HepG2 (cell line): Measurements from ENCODE around the gene PLCB1. TPM values are rescaled to one million over a fixed set of nuclear protein-coding genes. Genes with fewer than 3 reads are reported as not detected.

Experiments
- ATAC-seq: fragments of 200-7000 bp; cut with Tn5 transposase; 3 replicates; pipeline ENCODE4 v1.9.1; 2020; ENCODE audit warnings: mild to moderate bottlenecking, moderate library complexity
- BruUV-seq: library from RNA; stranded (reverse); fragments of 400-500 nt; replicated peaks from 2 replicates; lab custom pipeline; 2021; lab: Mats Ljungman, UMichigan
- CTCF ChIA-PET: fragments of 300-600 bp; formaldehyde crosslinking; extraction: SDS; loops from one replicate; lab custom pipeline; 2021; ENCODE audit warnings: low total read pairs, inconsistent platforms, low intra/inter-chr PET ratio; lab: Yijun Ruan, JAX
- POLR2A ChIA-PET: fragments of 350-600 bp; sonication (Branson Sonifier 250); formaldehyde crosslinking; loops from one replicate; lab custom pipeline; 2020; ENCODE audit warnings: antibody characterized with exemption, inconsistent platforms; lab: Yijun Ruan, JAX
- DNase-seq: peaks from one replicate; pipeline ENCODE4 v3.0.0-alpha.2; 2015; ENCODE audit warnings: low spot score
- FAIRE-seq: peaks from 3 replicates; lab custom pipeline; 2011; peaks lifted over from hg19 to GRCh38; lab: Jason Lieb, UNC
- H2AFZ ChIP-seq: one replicate; pipeline ENCODE4 v1.6.1; 2011; ENCODE audit warnings: low read length, inconsistent platforms
- H3K27ac ChIP-seq: fragments of 300-600 bp; 3 replicates; pipeline ENCODE4 v1.8.0; 2011; ENCODE audit warnings: mixed run types, mild to moderate bottlenecking, mixed read lengths, low read length, inconsistent platforms; ENCODE audit not compliant: insufficient read depth; ENCODE audit errors: extremely low read length
- H3K27me3 ChIP-seq, 2 experiments: fragments of 200-600 bp in 1 of 2; 2 replicates in 1 of 2; 3 replicates in 1 of 2; pipeline versions ENCODE4 v1.6.0 to v1.8.0; 2011; ENCODE audit warnings: low read length in 2 of 2, mild to moderate bottlenecking in 2 of 2, moderate library complexity in 2 of 2, inconsistent platforms in 1 of 2; ENCODE audit not compliant: insufficient read depth in 2 of 2, control insufficient read depth in 1 of 2
- H3K36me3 ChIP-seq, 2 experiments: fragments of 200-600 bp in 1 of 2; replicated peaks in 1 of 2; 2 replicates in 1 of 2; 3 replicates in 1 of 2; pipeline versions ENCODE4 v1.5.1 to v1.8.0; 2011; ENCODE audit warnings: low read length in 2 of 2, inconsistent platforms in 1 of 2; ENCODE audit not compliant: insufficient read depth in 2 of 2, control insufficient read depth in 1 of 2
- H3K4me1 ChIP-seq: 2 replicates; pipeline ENCODE4 v1.5.1; 2012; ENCODE audit warnings: low read length, inconsistent platforms; ENCODE audit not compliant: insufficient read depth
- H3K4me2 ChIP-seq: 2 replicates; pipeline ENCODE4 v1.6.0; 2011; ENCODE audit warnings: low read depth, low read length, inconsistent platforms
- H3K4me3 ChIP-seq, 3 experiments: fragments of 200-600 bp in 1 of 3; sonication (generic), shearing (Covaris generic) in 1 of 3; replicated peaks in 1 of 3; 2 replicates each; pipeline ENCODE4 v1.5.1; 2011 to 2016; ENCODE audit warnings: low read length in 3 of 3, inconsistent platforms in 2 of 3, low read depth in 2 of 3, mild to moderate bottlenecking in 2 of 3, control low read depth in 1 of 3, mixed read lengths in 1 of 3; ENCODE audit not compliant: insufficient read depth in 1 of 3
- H3K79me2 ChIP-seq: one replicate; pipeline ENCODE4 v1.6.1; 2011; ENCODE audit warnings: low read length, inconsistent platforms; ENCODE audit not compliant: insufficient read depth
- H3K9ac ChIP-seq: 2 replicates; pipeline ENCODE4 v1.6.0; 2011; ENCODE audit warnings: mild to moderate bottlenecking, low read depth, low read length, inconsistent platforms; ENCODE audit not compliant: insufficient read depth
- H3K9me3 ChIP-seq: 2 replicates; pipeline ENCODE4 v1.5.1; 2012; ENCODE audit warnings: mild to moderate bottlenecking, low read length
- H4K20me1 ChIP-seq: 2 replicates; pipeline ENCODE4 v1.6.0; 2011; ENCODE audit warnings: inconsistent platforms, mild to moderate bottlenecking, low read length, moderate library complexity; ENCODE audit not compliant: insufficient read depth
- AGO2 ChIP-seq: fragments of 200-400 bp; formaldehyde crosslinking; optimal IDR thresholded peaks from 2 replicates; pipeline ENCODE3; 2017; ENCODE audit warnings: mild to moderate bottlenecking, low read depth, low read length, moderate library complexity
- HDAC2 ChIP-seq: sonication (generic); formaldehyde crosslinking; IDR thresholded peaks from 2 replicates; pipeline ENCODE4 v1.4.0; 2020; ENCODE audit warnings: missing genetic modification reagents
- HNRNPK ChIP-seq: fragments of 200-400 bp; formaldehyde crosslinking; IDR thresholded peaks from 2 replicates; pipeline ENCODE4 v1.6.1; 2018; ENCODE audit warnings: low read length, low read depth, moderate library complexity, mild to moderate bottlenecking; ENCODE audit not compliant: poor library complexity, severe bottlenecking
- NR2C2 ChIP-seq: sonication (generic); formaldehyde crosslinking; IDR thresholded peaks from 2 replicates; pipeline ENCODE4 v1.4.0; 2020; ENCODE audit warnings: missing genetic modification reagents, mild to moderate bottlenecking, moderate library complexity, borderline replicate concordance
- RBFOX2 ChIP-seq: fragments of 200-400 bp; formaldehyde crosslinking; IDR thresholded peaks from 2 replicates; pipeline ENCODE4 v1.6.1; 2017; ENCODE audit warnings: low read depth, mild to moderate bottlenecking, low read length
- SMC3 ChIP-seq: IDR thresholded peaks from 2 replicates; pipeline ENCODE4 v1.6.1; 2011; ENCODE audit warnings: low read length, improper control_type of control experiment
- SPEN ChIP-seq: sonication (generic); formaldehyde crosslinking; IDR thresholded peaks from 2 replicates; pipeline ENCODE4 v1.5.1; 2020; ENCODE audit warnings: low read depth, mild to moderate bottlenecking, missing genetic modification reagents
- STAG1 ChIP-seq: sonication (generic); formaldehyde crosslinking; IDR thresholded peaks from 2 replicates; pipeline ENCODE4 v1.4.0; 2020; ENCODE audit warnings: missing genetic modification reagents
- TCF7L2 ChIP-seq: IDR thresholded peaks from 2 replicates; pipeline ENCODE4 v1.6.1; 2011; ENCODE audit warnings: mild to moderate bottlenecking, low read depth, low read length, moderate library complexity
- TGIF2 ChIP-seq: IDR thresholded peaks from 2 replicates; pipeline ENCODE4 v1.6.1; 2016; ENCODE audit warnings: control low read depth, missing compliant biosample characterization
- ZBTB49 ChIP-seq: sonication (generic); formaldehyde crosslinking; IDR thresholded peaks from 2 replicates; pipeline ENCODE4 v1.4.0; 2020; ENCODE audit warnings: missing genetic modification reagents, borderline replicate concordance
- ZNF256 ChIP-seq: sonication (generic); formaldehyde crosslinking; conservative IDR thresholded peaks from 2 replicates; pipeline ENCODE4 v1.4.0; 2020; ENCODE audit warnings: missing genetic modification reagents
- ZNF329 ChIP-seq: sonication (generic); formaldehyde crosslinking; IDR thresholded peaks from 2 replicates; pipeline ENCODE4 v1.9.0; 2021; ENCODE audit warnings: low read depth, mild to moderate bottlenecking, missing genetic modification reagents
- ZNF33B ChIP-seq: sonication (generic); formaldehyde crosslinking; IDR thresholded peaks from 2 replicates; pipeline ENCODE4 v1.5.1; 2020; ENCODE audit warnings: mild to moderate bottlenecking, missing genetic modification reagents
- ZZZ3 ChIP-seq: sonication (generic); formaldehyde crosslinking; IDR thresholded peaks from 2 replicates; pipeline ENCODE4 v1.4.0; 2020; ENCODE audit warnings: missing genetic modification reagents, mild to moderate bottlenecking, borderline replicate concordance
- WGBS: methylation state at CpG from one replicate; pipeline ENCODE4 v1.1.6; 2017; ENCODE audit warnings: low lambda C conversion rate; 5-methylcytosine and 5-hydroxymethylcytosine counted together
- in situ Hi-C: cut with HindIII; loops from 2 replicates; pipeline ENCODE4 v1.10.0; 2017; ENCODE audit warnings: low pct_unique_long_range_greater_than_20kb; ENCODE audit not compliant: extremely low pct_ligation_motif_present
- intact Hi-C: fragments of 100-400 bp; cut with micrococcal nuclease; formaldehyde crosslinking; loops from one replicate; pipeline ENCODE4 v1.10.0; 2022; ENCODE audit not compliant: unreplicated experiment
- polyA plus RNA-seq, 8 experiments: library from polyadenylated mRNA; depleted of rRNA in 3 of 8; stranded (reverse) in 7 of 8; unstranded in 1 of 8; fragments of >200 nt; fragmentation: Illumina TruSeq in 4 of 8; extraction: Trizol in 4 of 8; gene quantifications; 2 replicates each; pipeline versions ENCODE4 v1.2.1 to v1.2.3, GENCODE V29; 2011 to 2016; ENCODE audit warnings: low read depth in 4 of 8, missing spikeins in 1 of 8, mixed read lengths in 1 of 8; ENCODE audit not compliant: insufficient read depth in 1 of 8
- total RNA-seq, 5 experiments: library from RNA; depleted of rRNA; stranded (reverse); fragments of >200 nt; fragmentation: Illumina TruSeq; extraction: Trizol; gene quantifications; 2 replicates each; pipeline ENCODE4 v1.2.3, GENCODE V29; 2016; ENCODE audit warnings: low read depth in 1 of 5
- TF ChIP-seq, protein P1 (sequence below): sonication (generic); formaldehyde crosslinking; IDR thresholded peaks from 2 replicates; pipeline ENCODE4 v1.5.0; 2020; ENCODE audit warnings: mild to moderate bottlenecking, missing genetic modification reagents, moderate library complexity

Gene PLCB1
- total and polyA plus RNA-seq, 2 of the 13 experiments (the other 11 are each of a cell fraction or from before 2014, with no cell fraction given): 42.4 to 55.9 TPM

DNA sequence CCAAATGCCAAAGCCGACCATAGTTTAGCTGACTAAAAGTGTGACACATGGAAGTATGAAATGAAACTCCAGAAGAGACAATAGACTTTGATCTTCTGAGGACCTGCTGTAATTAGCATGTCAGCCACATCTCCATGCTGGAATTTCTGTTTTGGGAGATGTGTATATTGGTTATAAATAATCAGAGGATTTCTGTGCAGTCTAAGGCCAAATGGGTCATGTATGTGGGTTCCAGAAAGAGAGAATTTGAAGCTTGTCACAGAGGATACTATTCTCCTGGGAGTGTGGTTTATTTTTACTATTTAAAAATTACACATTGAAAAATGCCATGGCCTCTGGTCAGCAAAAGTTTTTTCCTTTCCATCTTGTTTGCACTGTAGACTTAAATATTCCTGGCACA, 531.4 kb downstream of the PLCB1 start:
- no peak for FAIRE-seq

DNA sequence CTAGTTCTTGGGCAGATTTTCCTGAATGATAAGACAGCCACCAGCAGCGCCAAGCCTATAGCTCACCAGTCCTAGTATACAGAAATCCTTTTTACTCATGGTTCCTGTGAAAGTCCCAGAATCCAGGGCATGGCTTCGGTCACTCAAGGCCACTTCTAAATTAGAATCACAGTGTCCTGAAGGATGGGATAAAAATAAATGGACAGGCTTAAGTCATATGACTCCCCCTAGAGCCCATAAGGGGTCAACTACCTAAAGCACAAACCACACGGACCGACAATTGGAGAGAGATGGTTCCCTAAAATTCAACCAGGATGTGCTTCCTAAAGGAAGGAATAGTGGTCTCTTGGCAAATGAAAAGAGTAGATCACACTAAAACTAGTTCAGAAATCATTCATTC, 532.7 kb downstream of the PLCB1 start:
- ATAC-seq (no peak; the same call in 2 of the 3 replicates), FAIRE-seq (no peak), DNase-seq (no peak)
- CTCF ChIA-PET: no interaction called here
- Histone ChIP-seq H2AFZ (no peak overlapping the region), H3K4me2 (no peak overlapping the region), H3K9ac (no peak overlapping the region), H3K79me2 (no peaks in the 10 kb centered on the region), H3K4me3 (no peak overlapping the region), H3K9me3 (no peaks in the 10 kb centered on the region), H3K27me3 (no peaks in the 10 kb centered on the region), H3K4me1 (no peaks in the 10 kb centered on the region), H3K27ac (no peak overlapping the region), H3K36me3 (peaks cover 6 to 8% of the 10 kb centered on the region in 2 experiments; a peak in 4 of 5 replicates), H4K20me1 (no peaks in the 10 kb centered on the region)
- TF ChIP-seq RBFOX2: no peak
- peak; percentile 56 for TF ChIP-seq STAG1 (CRISPR knock-in tag)
- no peak for TF ChIP-seq SPEN (CRISPR knock-in tag)
- 0 out of 2 replicates have a peak, but pooled peaks have one; percentile 43 for TF ChIP-seq ZZZ3 (CRISPR knock-in tag)
- TF ChIP-seq, protein P1, sequence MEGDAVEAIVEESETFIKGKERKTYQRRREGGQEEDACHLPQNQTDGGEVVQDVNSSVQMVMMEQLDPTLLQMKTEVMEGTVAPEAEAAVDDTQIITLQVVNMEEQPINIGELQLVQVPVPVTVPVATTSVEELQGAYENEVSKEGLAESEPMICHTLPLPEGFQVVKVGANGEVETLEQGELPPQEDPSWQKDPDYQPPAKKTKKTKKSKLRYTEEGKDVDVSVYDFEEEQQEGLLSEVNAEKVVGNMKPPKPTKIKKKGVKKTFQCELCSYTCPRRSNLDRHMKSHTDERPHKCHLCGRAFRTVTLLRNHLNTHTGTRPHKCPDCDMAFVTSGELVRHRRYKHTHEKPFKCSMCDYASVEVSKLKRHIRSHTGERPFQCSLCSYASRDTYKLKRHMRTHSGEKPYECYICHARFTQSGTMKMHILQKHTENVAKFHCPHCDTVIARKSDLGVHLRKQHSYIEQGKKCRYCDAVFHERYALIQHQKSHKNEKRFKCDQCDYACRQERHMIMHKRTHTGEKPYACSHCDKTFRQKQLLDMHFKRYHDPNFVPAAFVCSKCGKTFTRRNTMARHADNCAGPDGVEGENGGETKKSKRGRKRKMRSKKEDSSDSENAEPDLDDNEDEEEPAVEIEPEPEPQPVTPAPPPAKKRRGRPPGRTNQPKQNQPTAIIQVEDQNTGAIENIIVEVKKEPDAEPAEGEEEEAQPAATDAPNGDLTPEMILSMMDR (CRISPR knock-in tag): peak; percentile 41
- no peak for TF ChIP-seq ZBTB49 (CRISPR knock-in tag)
- no peak for TF ChIP-seq TCF7L2
- TF ChIP-seq ZNF329 (CRISPR knock-in tag): no peak
- TF ChIP-seq SMC3: 0 out of 2 replicates have a peak, but pooled peaks have one; percentile 2
- no peak for TF ChIP-seq NR2C2 (CRISPR knock-in tag)
- no TSS peak for BruUV-seq
- in situ Hi-C loops: no loop called here
- POLR2A ChIA-PET: no interaction called here
- intact Hi-C loops: no loop called here
- WGBS: 97% methylated on average over 4 of the region's 4 CpGs

More for the DNA sequence above, 531.4 kb downstream of the PLCB1 start:
- CTCF ChIA-PET: no interaction called here
- 89% methylated on average over 1 of the region's 1 CpG for WGBS
- ATAC-seq: no peak
- Histone ChIP-seq H3K4me2 (no peak overlapping the region), H4K20me1 (no peaks in the 10 kb centered on the region), H3K9me3 (no peaks in the 10 kb centered on the region), H2AFZ (no peak overlapping the region), H3K4me1 (no peaks in the 10 kb centered on the region), H3K36me3 (peaks cover 8% of the 10 kb centered on the region in 2 experiments; a peak in 4 of 5 replicates), H3K9ac (no peak overlapping the region), H3K4me3 (no peak overlapping the region), H3K27ac (no peak overlapping the region), H3K79me2 (no peaks in the 10 kb centered on the region), H3K27me3 (no peaks in the 10 kb centered on the region)
- no TSS peak for BruUV-seq
- TF ChIP-seq HDAC2 (CRISPR knock-in tag) (no peak), AGO2 (no peak), TGIF2 (CRISPR knock-in tag) (no peak), ZNF33B (no peak), ZNF256 (no peak), HNRNPK (no peak), ZZZ3 (CRISPR knock-in tag) (no peak)
- no peak for DNase-seq
- in situ Hi-C loops: no loop called here
- POLR2A ChIA-PET: no interaction called here
- intact Hi-C loops: no loop called here
